H1 (cell line): ENCODE data around the gene CACNA1C. TPM values are rescaled to one million over a fixed set of nuclear protein-coding genes. Genes with fewer than 3 reads are reported as not detected.

Source experiments
- CBX8 ChIP-seq: fragments of 300-800, 300-1000 bp; sonication (generic); IDR thresholded peaks from 2 replicates; pipeline ENCODE4 v1.7.1; 2016; ENCODE audit warnings: low read depth, low read length, borderline replicate concordance
- CHD1 ChIP-seq: IDR thresholded peaks from 2 replicates; pipeline ENCODE4 v1.6.1; 2012; ENCODE audit warnings: low read depth, low read length, improper control_type of control experiment
- KDM1A ChIP-seq: fragments of 200-600, 300-600 bp; sonication (generic); IDR thresholded peaks from 2 replicates; pipeline ENCODE4 v1.7.1; 2016; ENCODE audit warnings: mild to moderate bottlenecking, low read length, borderline replicate concordance
- RFX5 ChIP-seq: IDR thresholded peaks from 2 replicates; pipeline ENCODE4 v1.6.1; 2011; ENCODE audit warnings: low read depth, low read length, improper control_type of control experiment, borderline replicate concordance
- RNF2 ChIP-seq: fragments of 200-900, 300-1000 bp; sonication (generic); IDR thresholded peaks from 2 replicates; pipeline ENCODE4 v1.7.1; 2016; ENCODE audit warnings: borderline replicate concordance, low read depth, mild to moderate bottlenecking, antibody characterized with exemption, low read length; ENCODE audit not compliant: poor library complexity, severe bottlenecking; ENCODE audit errors: missing control alignments
- SAP30 ChIP-seq: fragments of 300-600 bp; sonication (generic); IDR thresholded peaks from 2 replicates; pipeline ENCODE4 v1.7.1; 2012; ENCODE audit warnings: low read length, moderate library complexity, mild to moderate bottlenecking, inconsistent platforms; ENCODE audit not compliant: insufficient read depth, insufficient replicate concordance
- TEAD4 ChIP-seq: IDR thresholded peaks from 2 replicates; pipeline ENCODE4 v1.6.1; 2012; ENCODE audit warnings: low read depth, low read length, inconsistent platforms, mixed read lengths
- polyA plus RNA-seq, 7 experiments: library from polyadenylated mRNA; depleted of rRNA in 3 of 7; stranded (reverse) in 5 of 7; unstranded in 2 of 7; fragments of >200 nt in 5 of 7; fragments of 200-250 nt in 2 of 7; gene quantifications; 1 replicate in 5 of 7; 2 replicates in 1 of 7; 4 replicates in 1 of 7; pipeline versions ENCODE4 v1.2.1 to v1.2.3, GENCODE V29; 2011 to 2013; ENCODE audit warnings: missing spikeins in 2 of 7, mixed read lengths in 2 of 7
- total RNA-seq: library from RNA; stranded (reverse); fragmentation: NEBNext Ultra II Directional; extraction: Animal tissue kit (Norgen Biotek cat#: 25700); gene quantifications from 2 replicates; pipeline ENCODE4 v1.2.1, GENCODE V29; 2021
- TF ChIP-seq, protein P1 (sequence below): IDR thresholded peaks from 2 replicates; pipeline ENCODE4 v1.6.1; 2012; ENCODE audit warnings: inconsistent platforms

CACNA1C gene
- total and polyA plus RNA-seq, 2 of the 8 experiments (the other 6 are each of a cell fraction or from before 2014, with no cell fraction given): 1.3 TPM

DNA sequence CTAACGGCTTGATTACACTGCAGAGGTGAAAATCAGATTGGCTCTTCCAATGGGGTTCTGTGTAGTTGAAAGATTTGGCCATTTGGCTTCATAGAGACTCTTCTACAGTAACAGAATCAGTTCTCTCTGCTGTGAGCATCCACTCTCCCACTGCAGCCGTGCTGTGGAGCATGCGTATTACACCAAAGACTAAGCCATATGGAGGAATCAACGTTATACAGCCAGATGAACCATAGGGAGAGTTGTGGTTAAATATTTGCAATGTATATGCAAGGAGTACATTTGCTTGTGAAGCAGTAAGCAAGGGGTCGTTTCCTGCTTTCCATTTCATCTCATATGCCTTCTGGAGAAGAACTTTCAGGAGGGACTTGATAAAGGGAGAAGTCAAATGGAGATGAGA is 410.9 kb downstream of the CACNA1C start (continued):
- TF ChIP-seq RNF2 (no peak), TEAD4 (no peak), KDM1A (no peak), SAP30 (no peak), CHD1 (no peak), CBX8 (no peak), RFX5 (no peak)
- TF ChIP-seq, protein P1, sequence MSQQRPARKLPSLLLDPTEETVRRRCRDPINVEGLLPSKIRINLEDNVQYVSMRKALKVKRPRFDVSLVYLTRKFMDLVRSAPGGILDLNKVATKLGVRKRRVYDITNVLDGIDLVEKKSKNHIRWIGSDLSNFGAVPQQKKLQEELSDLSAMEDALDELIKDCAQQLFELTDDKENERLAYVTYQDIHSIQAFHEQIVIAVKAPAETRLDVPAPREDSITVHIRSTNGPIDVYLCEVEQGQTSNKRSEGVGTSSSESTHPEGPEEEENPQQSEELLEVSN: no peak
